GM12891 (cell line): Measurements from ENCODE around the gene DCUN1D3.

Source experiments
- PAX5 ChIP-seq: IDR thresholded peaks from 2 replicates; pipeline ENCODE4 v1.6.1; 2011; ENCODE audit warnings: low read length, moderate library complexity, mild to moderate bottlenecking; ENCODE audit not compliant: insufficient read depth, severe bottlenecking
- POLR2A ChIP-seq: IDR thresholded peaks from 2 replicates; pipeline ENCODE4 v1.6.1; 2011; ENCODE audit warnings: low read depth, low read length, control low read depth
- POLR2AphosphoS5 ChIP-seq: IDR thresholded peaks from 2 replicates; pipeline ENCODE4 v1.6.1; 2011; ENCODE audit warnings: low read depth, low read length, control low read depth
- POU2F2 ChIP-seq: IDR thresholded peaks from 2 replicates; pipeline ENCODE4 v1.6.1; 2011; ENCODE audit warnings: low read depth, mild to moderate bottlenecking, control low read depth, low read length, moderate library complexity
- SPI1 ChIP-seq: IDR thresholded peaks from 2 replicates; pipeline ENCODE4 v1.6.1; 2011; ENCODE audit warnings: low read depth, low read length, control low read depth
- TAF1 ChIP-seq: IDR thresholded peaks from 2 replicates; pipeline ENCODE4 v1.6.1; 2011; ENCODE audit warnings: low read depth, low read length, control low read depth

DNA sequence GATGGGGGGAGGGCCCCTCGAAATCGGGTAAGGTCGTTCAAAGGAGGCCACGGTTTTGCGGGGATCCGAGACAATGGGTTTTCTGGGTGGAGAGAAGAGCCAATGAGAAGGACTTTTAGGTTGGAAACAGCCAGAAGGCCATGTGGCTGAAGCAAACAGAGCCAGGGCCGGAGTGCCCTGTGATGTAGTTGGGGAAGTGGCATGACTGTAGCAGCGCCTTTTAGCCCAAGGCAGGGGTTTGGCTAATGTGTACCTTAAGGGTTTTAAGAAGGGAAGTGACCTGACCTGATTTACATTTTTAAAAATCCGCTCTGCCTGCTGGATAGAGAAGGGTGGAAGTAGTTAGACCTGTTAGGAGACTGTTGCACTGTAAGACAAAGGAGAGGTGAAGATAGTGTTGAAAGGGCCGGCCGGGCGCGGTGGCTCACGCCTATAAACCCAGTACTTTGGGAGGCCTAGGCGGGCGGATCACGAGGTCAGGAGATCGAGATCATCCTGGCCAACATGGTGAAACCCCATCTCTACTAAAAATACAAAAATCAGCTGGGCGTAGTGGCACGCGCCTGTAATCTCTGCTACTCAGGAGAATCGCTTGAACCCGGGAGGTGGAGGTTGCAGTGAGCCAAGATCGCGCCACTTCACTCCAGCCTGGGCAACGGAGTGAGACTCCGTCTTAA lies 1.4 kb upstream of the DCUN1D3 start:
- TF ChIP-seq TAF1 (no peak), POLR2A (peak; percentile 50; the same call in 1 of the 2 replicates), POLR2AphosphoS5 (peak; percentile 53; the same call in 1 of the 2 replicates), SPI1 (peak; percentile 67), POU2F2 (no peak), PAX5 (no peak)
